NT2/D1 (cell line): ENCODE measurements around the gene CCDC57.

Source experiments
- SUZ12 ChIP-seq: IDR thresholded peaks from 2 replicates; pipeline ENCODE4 v1.6.1; 2011; ENCODE audit not compliant: insufficient read length, insufficient read depth; ENCODE audit errors: extremely low read depth
- YY1 ChIP-seq: IDR thresholded peaks from 2 replicates; pipeline ENCODE4 v1.6.1; 2011; ENCODE audit not compliant: insufficient read length, insufficient read depth

DNA sequence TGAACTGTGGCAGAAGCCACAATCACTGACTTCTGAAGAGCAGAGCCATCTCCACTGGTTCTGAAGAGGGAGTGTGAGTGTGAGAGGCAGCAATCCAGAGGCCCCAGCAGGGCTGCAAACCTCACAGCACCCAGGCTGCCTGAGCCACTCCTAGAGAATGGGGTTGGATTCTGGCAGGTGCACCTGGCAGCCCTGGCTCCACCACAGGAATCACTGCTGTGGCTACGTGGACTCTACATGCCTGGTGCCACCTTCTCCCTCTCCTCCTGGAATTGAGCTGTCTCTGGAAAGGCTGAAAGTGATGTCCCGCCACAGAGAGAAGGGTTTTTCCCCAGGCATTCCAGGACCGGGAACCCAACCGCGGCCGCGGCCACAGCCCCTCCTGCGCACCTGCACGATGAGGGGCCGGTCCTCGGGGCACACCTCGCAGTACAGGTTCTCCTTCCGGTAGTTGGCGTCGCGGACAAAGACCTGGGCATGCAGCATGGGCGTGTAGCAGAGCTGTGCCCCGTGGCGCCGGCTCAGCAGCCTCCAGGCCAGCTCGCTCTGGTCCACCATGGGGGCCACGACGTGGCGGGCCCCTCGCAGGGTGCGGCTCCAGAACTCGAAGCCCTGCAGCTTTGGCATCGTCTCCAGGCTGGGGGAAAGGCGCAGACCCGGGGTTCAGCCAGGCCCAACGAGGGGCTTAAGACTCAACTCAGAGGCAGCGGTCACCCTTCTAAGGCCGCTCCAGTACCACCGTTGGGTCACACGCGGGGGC, 148.0 kb downstream of the CCDC57 start:
- TF ChIP-seq SUZ12 (no peak), YY1 (no peak)
